HEK293T (cell line): ENCODE data around the gene TSG101.

Source experiments
- CTCF ChIA-PET: fragments of 350-600 bp; formaldehyde crosslinking; extraction: SDS; loops from one replicate; lab custom pipeline; 2021; ENCODE audit warnings: antibody characterized with exemption, inconsistent platforms; lab: Yijun Ruan, JAX
- POLR2A ChIA-PET: fragments of 350-600 bp; formaldehyde crosslinking; extraction: SDS; loops from one replicate; lab custom pipeline; 2020; ENCODE audit warnings: antibody characterized with exemption, inconsistent platforms; lab: Yijun Ruan, JAX
- DNase-seq: peaks from one replicate; pipeline ENCODE4 v3.0.0; 2012; ENCODE audit warnings: mixed read lengths; ENCODE audit errors: extremely low spot score
- ARNT ChIP-seq: fragments of 450-650 bp; IDR thresholded peaks from 2 replicates; pipeline ENCODE4 v1.6.1; 2017; ENCODE audit warnings: mild to moderate bottlenecking
- BHLHE40 ChIP-seq: fragments of 450-650 bp; IDR thresholded peaks from 2 replicates; pipeline ENCODE4 v1.6.1; 2016; ENCODE audit warnings: mild to moderate bottlenecking, moderate library complexity, borderline replicate concordance
- CTBP1 ChIP-seq: fragments of 450-650 bp; IDR thresholded peaks from 2 replicates; pipeline ENCODE4 v1.6.1; 2016; ENCODE audit warnings: borderline replicate concordance
- ELF4 ChIP-seq: fragments of 450-650 bp; IDR thresholded peaks from 2 replicates; pipeline ENCODE4 v1.6.1; 2017; ENCODE audit warnings: antibody characterized with exemption
- FOXA1 ChIP-seq: fragments of 450-650 bp; IDR thresholded peaks from 2 replicates; pipeline ENCODE4 v1.6.1; 2016; ENCODE audit warnings: mild to moderate bottlenecking
- FOXK2 ChIP-seq: fragments of 450-650 bp; IDR thresholded peaks from 2 replicates; pipeline ENCODE4 v1.6.1; 2016; ENCODE audit warnings: mild to moderate bottlenecking
- FOXM1 ChIP-seq: fragments of 450-650 bp; IDR thresholded peaks from 2 replicates; pipeline ENCODE4 v1.6.1; 2017; ENCODE audit warnings: mild to moderate bottlenecking, borderline replicate concordance
- HDGF ChIP-seq: fragments of 450-650 bp; IDR thresholded peaks from 2 replicates; pipeline ENCODE4 v1.6.1; 2017; ENCODE audit warnings: antibody characterized with exemption, borderline replicate concordance
- L3MBTL2 ChIP-seq: fragments of 450-650 bp; conservative IDR thresholded peaks from 2 replicates; pipeline ENCODE4 v1.6.1; 2016; ENCODE audit warnings: mild to moderate bottlenecking
- LEF1 ChIP-seq: fragments of 450-650 bp; IDR thresholded peaks from 2 replicates; pipeline ENCODE4 v1.6.1; 2017; ENCODE audit warnings: mild to moderate bottlenecking, borderline replicate concordance
- NFRKB ChIP-seq: fragments of 450-650 bp; IDR thresholded peaks from 2 replicates; pipeline ENCODE4 v1.6.1; 2016; ENCODE audit warnings: mild to moderate bottlenecking, moderate library complexity
- PKNOX1 ChIP-seq: fragments of 450-650 bp; IDR thresholded peaks from 2 replicates; pipeline ENCODE4 v1.6.1; 2016
- SP1 ChIP-seq: fragments of 450-650 bp; IDR thresholded peaks from 2 replicates; pipeline ENCODE4 v1.6.1; 2017
- SUZ12 ChIP-seq: fragments of 450-650 bp; IDR thresholded peaks from 2 replicates; pipeline ENCODE4 v1.6.1; 2016; ENCODE audit warnings: mild to moderate bottlenecking
- TARDBP ChIP-seq: fragments of 450-650 bp; IDR thresholded peaks from 2 replicates; pipeline ENCODE4 v1.6.1; 2016
- ZNF384 ChIP-seq: fragments of 450-650 bp; IDR thresholded peaks from 2 replicates; pipeline ENCODE4 v1.6.1; 2016

The TSG101 gene

GRCh38 chr11:18490736-18491485 lies 35.8 kb downstream of the TSG101 start:
- DNase-seq = no peak
- TF ChIP-seq FOXK2 (no peak), ZNF384 (no peak), TARDBP (no peak), FOXA1 (no peak)
- ChIA-PET POLR2A (no interaction called here), CTCF (no interaction called here)

- ChIA-PET POLR2A (no interaction called here), CTCF (no interaction called here)
- no peak for TF ChIP-seq FOXM1
- TF ChIP-seq SUZ12 = no peak
- no peak for TF ChIP-seq FOXA1
- TF ChIP-seq CTBP1 = no peak
- no peak for TF ChIP-seq ELF4
- no peak for TF ChIP-seq ARNT
- no peak for TF ChIP-seq TARDBP
- TF ChIP-seq L3MBTL2 = no peak
- no peak for TF ChIP-seq HDGF
- TF ChIP-seq LEF1 = no peak
- no peak for TF ChIP-seq FOXK2
- no peak for TF ChIP-seq PKNOX1
- TF ChIP-seq ZNF384 = no peak
- DNase-seq = no peak
These were observed 36.4 kb downstream of the TSG101 start for GRCh38 chr11:18490319-18490718.

- ChIA-PET POLR2A (no interaction called here), CTCF (no interaction called here)
- TF ChIP-seq SP1 (no peak), FOXA1 (no peak), CTBP1 (no peak), BHLHE40 (no peak), ELF4 (no peak), L3MBTL2 (no peak), LEF1 (no peak), ARNT (no peak), ZNF384 (no peak), SUZ12 (no peak), FOXM1 (no peak), HDGF (no peak), NFRKB (no peak), FOXK2 (no peak), PKNOX1 (no peak), TARDBP (no peak)
- DNase-seq = no peak
These were observed 40.7 kb downstream of the TSG101 start for GRCh38 chr11:18485913-18486528.

GRCh38 chr11:18479063-18479462 lies 47.7 kb downstream of the TSG101 start:
- no peak for DNase-seq
- no peak for TF ChIP-seq LEF1
- no peak for TF ChIP-seq FOXA1
- TF ChIP-seq ZNF384 = 0 out of 2 replicates have a peak, but pooled peaks have one; percentile 5
- no peak for TF ChIP-seq SUZ12
- ChIA-PET POLR2A (no interaction called here), CTCF (no interaction called here)

- POLR2A ChIA-PET = no interaction called here
- no peak for DNase-seq
- TF ChIP-seq ARNT (no peak), ELF4 (no peak), FOXK2 (no peak), CTBP1 (no peak), NFRKB (no peak), ZNF384 (no peak), LEF1 (no peak), FOXM1 (no peak), FOXA1 (no peak), BHLHE40 (no peak), PKNOX1 (no peak), L3MBTL2 (no peak), HDGF (no peak), TARDBP (no peak), SUZ12 (no peak), SP1 (no peak)
- CTCF ChIA-PET = interaction anchor here (0.7 kb wide), 1 partner anchor 301 kb away, joined by 3 read pairs; no protein-coding TSS in a partner anchor
These were observed 54.2 kb downstream of the TSG101 start for GRCh38 chr11:18472587-18472986.

GRCh38 chr11:18471995-18472394 lies 54.7 kb downstream of the TSG101 start:
- DNase-seq = no peak
- CTCF ChIA-PET = no interaction called here
- no peak for TF ChIP-seq ELF4
- TF ChIP-seq TARDBP = no peak
- no peak for TF ChIP-seq ARNT
- no peak for TF ChIP-seq SUZ12
- no peak for TF ChIP-seq FOXK2
- TF ChIP-seq PKNOX1 = no peak
- TF ChIP-seq FOXA1 = no peak
- POLR2A ChIA-PET = no interaction called here
